Prostate gland (tissue), 2 donors: ENCODE data around the gene CACNA1B. TPM values are rescaled to one million over a fixed set of nuclear protein-coding genes. Genes with fewer than 3 reads are reported as not detected.

Experiments
- DNase-seq: peaks from one replicate; pipeline ENCODE4 v3.0.0-alpha.2; 2019; ENCODE audit warnings: low spot score
- H3K27ac ChIP-seq, 2 donors: fragments of 200-600 bp; sonication (generic); 2 replicates each; pipeline ENCODE4 v1.5.1; 2017 to 2019
- H3K27me3 ChIP-seq: fragments of 200-600 bp; sonication (generic); replicated peaks from 2 replicates; pipeline ENCODE4 v1.5.1; 2019; ENCODE audit not compliant: insufficient read depth
- H3K36me3 ChIP-seq, 2 donors: fragments of 200-600 bp; sonication (generic); 1 replicate in 1 of 2; 2 replicates in 1 of 2; pipeline versions ENCODE4 v1.5.1 to v1.8.1; 2017 to 2019
- H3K4me1 ChIP-seq: fragments of 200-600 bp; sonication (generic); replicated peaks from 2 replicates; pipeline ENCODE4 v1.5.1; 2019
- H3K4me3 ChIP-seq, 2 donors: fragments of 200-600 bp; sonication (generic); 2 replicates each; pipeline ENCODE4 v1.5.1; 2017 to 2019
- H3K9me3 ChIP-seq: fragments of 200-600 bp; sonication (generic); 2 replicates; pipeline ENCODE4 v1.5.1; 2017
- CTCF ChIP-seq, 4 experiments: fragments of 200-600 bp in 2 of 4; fragments of 450-650 bp in 2 of 4; sonication (generic) in 2 of 4; IDR thresholded peaks; 1 replicate in 3 of 4; 2 replicates in 1 of 4; pipeline ENCODE4 v1.5.1; 2016 to 2019; ENCODE audit warnings: antibody characterized with exemption in 4 of 4, mild to moderate bottlenecking in 2 of 4, moderate library complexity in 2 of 4
- POLR2A ChIP-seq: fragments of 450-650 bp; IDR thresholded peaks from one replicate; pipeline ENCODE4 v1.6.1; 2016; ENCODE audit warnings: antibody characterized with exemption, mild to moderate bottlenecking
- POLR2AphosphoS5 ChIP-seq: sonication (generic); formaldehyde crosslinking; IDR thresholded peaks from one replicate; pipeline ENCODE4 v1.6.1; 2017; ENCODE audit warnings: antibody characterized with exemption
- WGBS: methylation state at CpG from one replicate; pipeline ENCODE4 v1.1.5; 2018; 5-methylcytosine and 5-hydroxymethylcytosine counted together
- intact Hi-C: fragments of 100-400 bp; cut with DNase I; formaldehyde crosslinking; loops from one replicate; pipeline ENCODE4 v1.14.2; 2022
- total RNA-seq, 2 donors: library from RNA; depleted of rRNA; stranded (reverse); fragments of >200 nt; gene quantifications; one replicate each; pipeline ENCODE4 v1.1.0, GENCODE V29; 2016

Gene CACNA1B
- total RNA-seq, 2 donors from 2014 or later = 0.36 to 6.0 TPM

- H3K36me3 ChIP-seq = no peaks in the 10 kb centered on the region
- no peaks in the 10 kb centered on the region for H3K4me1 ChIP-seq
- H3K4me3 ChIP-seq = no peak overlapping the region
- intact Hi-C loops = no loop called here
- no peaks in the 10 kb centered on the region for H3K9me3 ChIP-seq
- no peaks in the 10 kb centered on the region for H3K27me3 ChIP-seq
- TF ChIP-seq POLR2AphosphoS5 = no peak
- TF ChIP-seq POLR2A = no peak
- TF ChIP-seq CTCF (IDR thresholded peaks at IDR 0.05) = no peak
- no peak for DNase-seq
- WGBS = 89% methylated on average over 8 of the region's 8 CpGs
- no peak overlapping the region for H3K27ac ChIP-seq
These were observed 112.6 kb downstream of the CACNA1B start for GRCh38 chr9:137989999-137990715.

- intact Hi-C loops = no loop called here
- TF ChIP-seq CTCF (IDR thresholded peaks at IDR 0.05) (no peak), POLR2A (no peak), POLR2AphosphoS5 (no peak)
- DNase-seq = no peak
- Histone ChIP-seq H3K27ac (no peak overlapping the region), H3K27me3 (no peaks in the 10 kb centered on the region), H3K9me3 (no peaks in the 10 kb centered on the region), H3K4me3 (no peak overlapping the region), H3K36me3 (no peaks in the 10 kb centered on the region), H3K4me1 (no peaks in the 10 kb centered on the region)
- 85% methylated on average over 13 of the region's 13 CpGs for WGBS
These were observed 126.1 kb downstream of the CACNA1B start for GRCh38 chr9:138003485-138004190.

GRCh38 chr9:138006576-138007233, 129.1 kb downstream of the CACNA1B start:
- H3K27ac ChIP-seq = no peak overlapping the region
- WGBS = 78% methylated on average over 25 of the region's 25 CpGs
- intact Hi-C loops = no loop called here
- no peaks in the 10 kb centered on the region for H3K9me3 ChIP-seq
- no peak for DNase-seq
- no peaks in the 10 kb centered on the region for H3K4me1 ChIP-seq
- TF ChIP-seq POLR2A (no peak), POLR2AphosphoS5 (no peak), CTCF (IDR thresholded peaks at IDR 0.05) (no peak)
- no peaks in the 10 kb centered on the region for H3K36me3 ChIP-seq
- no peak overlapping the region for H3K4me3 ChIP-seq
- no peaks in the 10 kb centered on the region for H3K27me3 ChIP-seq

GRCh38 chr9:138007566-138007917, 130.0 kb downstream of the CACNA1B start:
- TF ChIP-seq POLR2AphosphoS5 = no peak
- no peak for TF ChIP-seq POLR2A
- TF ChIP-seq CTCF (IDR thresholded peaks at IDR 0.05) = no peak
- no peak overlapping the region for H3K27ac ChIP-seq
- H3K36me3 ChIP-seq = no peaks in the 10 kb centered on the region
- H3K4me3 ChIP-seq = no peak overlapping the region
- no peaks in the 10 kb centered on the region for H3K4me1 ChIP-seq
- 86% methylated on average over 9 of the region's 9 CpGs for WGBS
- H3K9me3 ChIP-seq = no peaks in the 10 kb centered on the region
- no peak for DNase-seq
- intact Hi-C loops = no loop called here
- no peaks in the 10 kb centered on the region for H3K27me3 ChIP-seq
